NCI-H446 treated with DMSO at 0.1 percent for 48 hours (cell line): ENCODE results near the gene KLRK1.
"Not testable (repeated sequence)": the region's sequence is repeated elsewhere in the genome, so short reads cannot be mapped to it uniquely, and the experiment has no call there.

Experiments
- DNase-seq: peaks from one replicate; lab custom pipeline; 2025; lab: John Stamatoyannopoulos, UW

The KLRK1 gene

DNA sequence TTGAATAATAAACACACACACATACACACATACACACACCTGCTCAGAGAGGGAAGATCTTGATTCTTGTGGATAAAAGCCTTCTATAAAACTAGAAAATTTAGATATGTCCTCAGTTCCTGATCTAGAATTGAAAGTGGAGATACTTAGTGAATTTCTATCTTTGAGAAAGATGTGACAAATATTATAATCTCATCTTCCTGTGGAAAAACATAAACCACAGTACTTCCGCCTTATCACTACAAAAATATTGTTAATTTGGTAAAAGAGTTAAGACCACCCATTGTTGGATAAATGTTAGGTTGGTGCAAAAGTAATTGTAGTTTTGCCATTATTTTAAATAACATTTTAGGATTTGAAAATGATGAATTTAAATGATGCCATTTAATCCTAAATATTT, at the start of gene KLRK1:
Gene KLRK1 (minus strand): TSS at position 138 of the 400 bp plus-strand sequence. CDS start 1,231 bp downstream, outside the sequence.
- DNase-seq: no peak

DNA sequence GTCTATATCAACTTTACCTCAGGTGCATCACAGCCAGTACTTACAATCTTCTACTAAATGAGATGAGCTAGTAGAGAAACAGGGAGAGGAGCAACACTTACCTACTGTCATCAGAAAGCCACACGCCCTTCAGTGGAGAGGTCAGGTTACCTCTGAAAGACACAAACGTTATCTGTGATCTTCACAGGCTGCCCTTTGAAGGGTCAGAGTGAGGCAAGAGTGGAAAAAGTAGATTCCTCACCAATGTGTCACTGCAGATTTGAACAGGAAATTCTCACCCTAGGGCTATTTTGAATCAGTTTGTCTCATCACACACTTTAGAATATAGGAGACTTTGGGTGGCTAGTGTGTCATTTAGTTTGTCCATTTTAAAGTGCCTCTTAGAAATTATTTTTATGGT, 47.8 kb upstream of the KLRK1 start:
- DNase-seq: not testable (repeated sequence)

DNA sequence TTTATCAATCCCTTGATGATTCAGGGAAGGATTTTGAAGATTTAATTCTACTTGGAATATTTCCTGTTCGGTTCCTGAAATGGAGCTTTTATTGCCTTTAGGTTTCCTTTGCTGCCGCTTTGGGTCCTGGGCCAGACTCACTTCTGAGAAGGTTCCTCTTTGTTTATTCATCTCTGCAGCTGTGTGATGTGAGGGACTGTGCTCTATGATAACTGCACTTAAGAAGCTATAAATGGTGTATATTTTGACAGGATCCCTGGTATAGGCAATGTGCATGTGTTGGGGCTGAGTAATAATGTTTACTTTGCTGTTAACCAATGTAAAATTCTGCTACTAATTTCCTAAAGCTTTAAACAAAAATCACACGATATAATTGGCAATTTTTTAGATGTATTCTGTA, 46.0 kb upstream of the KLRK1 start, which contains the start of gene KLRC2:
Gene KLRC2 (minus strand): TSS at position 195 of the 400 bp plus-strand sequence. CDS start 24 bp downstream, at position 171.
- DNase-seq: not testable (repeated sequence)

DNA sequence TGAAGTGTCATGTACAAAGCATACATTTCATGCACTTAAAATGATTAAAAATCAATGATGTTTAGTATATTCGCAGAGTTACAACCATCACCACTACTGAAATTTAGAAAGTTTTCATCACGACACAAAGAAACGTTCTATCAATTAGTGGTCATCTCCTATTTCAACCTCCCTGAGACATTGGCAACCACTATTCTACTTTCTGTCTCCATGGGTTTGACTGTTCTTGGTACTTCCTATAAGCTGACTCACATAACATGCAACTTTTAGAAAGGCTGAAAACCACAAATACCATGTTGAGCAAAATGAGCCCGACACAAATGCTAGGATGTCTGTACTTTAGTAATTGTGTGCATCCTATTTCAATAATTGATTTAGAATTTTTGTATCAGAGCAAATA, 40.8 kb upstream of the KLRK1 start:
- not testable (repeated sequence) for DNase-seq

DNA sequence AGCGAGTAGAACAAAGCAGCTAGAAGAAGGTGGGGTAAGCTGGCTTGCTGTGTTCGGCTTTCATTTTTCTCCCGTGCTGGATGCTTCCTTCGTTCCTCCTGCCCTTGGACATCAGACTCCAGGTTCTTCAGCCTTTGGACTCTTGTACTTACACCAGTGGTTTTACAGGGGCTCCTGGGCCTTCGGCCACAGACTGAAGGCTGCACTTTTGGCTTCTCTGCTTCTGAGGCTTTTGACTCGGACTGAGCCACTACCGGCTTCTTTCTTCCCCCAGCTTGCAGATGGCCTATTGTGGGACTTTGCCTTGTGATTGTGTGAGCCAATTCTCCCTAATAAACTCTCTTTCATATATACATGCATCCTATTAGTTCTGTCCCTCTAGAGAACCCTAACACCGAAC, 36.1 kb upstream of the KLRK1 start:
- DNase-seq: not testable (repeated sequence)

DNA sequence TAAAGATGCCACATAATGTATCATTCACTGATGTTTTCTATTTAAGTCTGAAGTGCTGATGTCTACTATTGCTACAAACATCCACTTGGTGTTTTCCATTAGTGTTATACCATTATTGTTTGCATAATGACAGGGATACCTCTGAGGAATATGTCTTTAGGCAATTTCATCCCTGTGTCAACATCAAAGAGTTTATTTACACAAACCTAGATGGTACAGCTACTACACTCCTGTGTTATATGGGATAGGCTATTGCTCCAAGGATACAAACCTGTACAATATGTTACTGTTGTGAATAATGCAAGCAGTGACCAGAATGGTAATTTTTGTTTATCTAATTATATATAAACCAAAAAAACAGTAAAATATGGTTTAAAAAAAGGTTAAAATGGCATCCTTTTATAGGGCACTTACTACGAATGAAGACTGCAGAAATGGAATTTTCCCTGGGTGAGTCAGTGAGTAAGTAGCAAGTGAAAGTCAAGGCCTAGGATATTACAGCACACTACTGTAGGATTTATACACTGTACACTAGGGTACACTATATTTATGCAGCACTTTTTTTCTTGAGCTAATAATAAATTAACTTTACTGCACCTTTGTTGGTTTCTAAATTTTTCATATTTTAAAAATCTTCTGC, 34.5 kb upstream of the KLRK1 start:
- DNase-seq: not testable (repeated sequence)

DNA sequence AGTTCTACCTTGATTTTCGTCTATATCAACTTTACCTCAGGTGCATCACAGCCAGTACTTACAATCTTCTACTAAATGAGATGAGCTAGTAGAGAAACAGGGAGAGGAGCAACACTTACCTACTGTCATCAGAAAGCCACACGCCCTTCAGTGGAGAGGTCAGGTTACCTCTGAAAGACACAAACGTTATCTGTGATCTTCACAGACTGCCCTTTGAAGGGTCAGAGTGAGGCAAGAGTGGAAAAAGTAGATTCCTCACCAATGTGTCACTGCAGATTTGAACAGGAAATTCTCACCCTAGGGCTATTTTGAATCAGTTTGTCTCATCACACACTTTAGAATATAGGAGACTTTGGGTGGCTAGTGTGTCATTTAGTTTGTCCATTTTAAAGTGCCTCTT, 32.3 kb upstream of the KLRK1 start:
- DNase-seq: not testable (repeated sequence)

DNA sequence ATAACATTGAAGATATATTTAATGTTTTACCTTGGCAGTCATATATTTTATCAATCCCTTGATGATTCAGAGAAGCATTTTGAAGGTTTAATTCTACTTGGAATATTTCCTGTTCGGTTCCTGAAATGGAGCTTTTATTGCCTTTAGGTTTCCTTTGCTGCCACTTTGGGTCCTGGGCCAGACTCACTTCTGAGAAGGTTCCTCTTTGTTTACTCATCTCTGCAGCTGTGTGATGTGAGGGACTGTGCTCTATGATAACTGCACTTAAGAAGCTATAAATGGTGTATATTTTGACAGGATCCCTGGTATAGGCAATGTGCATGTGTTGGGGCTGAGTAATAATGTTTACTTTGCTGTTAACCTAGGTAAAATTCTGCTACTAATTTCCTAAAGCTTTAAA, 30.5 kb upstream of the KLRK1 start, which contains the start of gene KLRC3:
Gene KLRC3 (minus strand): TSS at position 262 of the 400 bp plus-strand sequence. CDS start 45 bp downstream, at position 217.
- not testable (repeated sequence) for DNase-seq

DNA sequence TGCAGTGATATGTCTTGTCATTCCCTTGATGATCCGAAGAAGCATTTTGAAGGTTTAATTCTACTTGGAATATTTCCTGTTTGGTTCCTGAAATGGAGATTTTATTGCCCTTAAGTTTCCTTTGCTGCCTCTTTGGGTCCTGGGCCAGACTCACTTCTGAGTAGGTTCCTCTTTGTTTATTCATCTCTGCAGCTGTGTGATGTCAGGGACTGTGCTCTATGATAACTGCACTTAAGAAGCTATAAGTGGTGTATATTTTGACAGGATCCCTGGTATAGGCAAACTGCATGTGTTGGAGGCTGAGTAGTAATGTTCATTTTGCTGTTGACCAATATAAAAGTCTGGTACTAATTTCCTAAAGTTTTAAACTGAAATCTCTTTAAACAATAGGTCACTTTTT, 19.6 kb upstream of the KLRK1 start, which contains the start of gene KLRC4:
Gene KLRC4 (minus strand): TSS at position 366 of the 400 bp plus-strand sequence. CDS start 182 bp downstream, at position 184.
- DNase-seq: no peak

DNA sequence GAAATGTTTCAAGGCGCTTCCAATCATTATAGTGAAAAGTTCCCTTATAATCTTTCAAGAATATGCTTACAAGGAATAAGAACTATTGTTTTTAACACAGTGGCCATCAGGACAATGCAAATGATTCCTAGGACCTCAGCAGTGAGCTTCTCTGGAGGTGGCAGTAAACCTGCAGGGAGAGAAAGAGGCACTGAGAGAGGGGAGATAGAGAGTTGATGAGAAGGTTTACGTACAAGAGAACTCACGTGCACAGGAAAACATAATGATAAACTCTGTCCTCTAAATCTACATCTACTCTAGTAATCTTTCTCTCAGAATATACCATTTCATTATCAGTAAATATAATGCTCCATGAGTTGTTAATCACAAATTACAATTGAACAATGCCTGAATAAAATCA, 19.0 kb upstream of the KLRK1 start:
- no peak for DNase-seq

DNA sequence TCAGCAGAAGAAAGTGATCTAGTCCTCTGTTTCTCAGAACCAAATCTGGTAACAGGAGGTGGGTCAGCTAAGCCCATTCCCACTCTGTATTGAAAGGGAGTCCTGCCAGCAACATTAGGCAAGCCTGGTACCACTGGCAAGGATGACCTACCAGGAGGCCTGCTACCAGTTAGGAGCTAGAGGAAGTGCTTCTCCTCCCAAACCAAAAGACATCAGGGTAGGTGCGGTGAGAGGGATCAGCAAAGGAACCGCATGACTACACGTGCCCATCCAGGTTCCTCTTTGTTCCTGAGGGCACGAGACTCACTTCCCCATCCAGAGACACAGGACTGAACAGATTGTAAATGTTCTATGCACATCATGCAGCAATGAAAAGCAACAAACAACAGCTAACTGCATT, 16.9 kb upstream of the KLRK1 start:
- DNase-seq: no peak

DNA sequence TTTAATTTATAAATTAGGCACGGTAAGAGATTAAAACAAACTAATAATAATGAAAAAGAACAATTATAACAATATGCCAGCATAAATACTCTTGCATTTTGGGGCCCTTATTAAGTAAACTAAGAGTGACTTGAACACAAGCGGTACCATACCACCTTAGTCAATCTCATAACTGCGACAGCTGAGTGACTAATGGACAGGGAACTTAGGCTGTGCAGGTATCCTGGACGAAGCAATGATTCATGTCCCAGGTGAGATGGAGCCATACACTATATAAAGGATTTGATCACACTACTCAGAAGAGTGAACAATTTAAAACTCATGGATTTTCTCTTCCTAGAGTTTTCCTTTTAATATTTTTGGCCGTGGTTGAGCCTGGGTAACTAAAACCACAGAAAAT, 15.5 kb upstream of the KLRK1 start:
- DNase-seq: no peak

DNA sequence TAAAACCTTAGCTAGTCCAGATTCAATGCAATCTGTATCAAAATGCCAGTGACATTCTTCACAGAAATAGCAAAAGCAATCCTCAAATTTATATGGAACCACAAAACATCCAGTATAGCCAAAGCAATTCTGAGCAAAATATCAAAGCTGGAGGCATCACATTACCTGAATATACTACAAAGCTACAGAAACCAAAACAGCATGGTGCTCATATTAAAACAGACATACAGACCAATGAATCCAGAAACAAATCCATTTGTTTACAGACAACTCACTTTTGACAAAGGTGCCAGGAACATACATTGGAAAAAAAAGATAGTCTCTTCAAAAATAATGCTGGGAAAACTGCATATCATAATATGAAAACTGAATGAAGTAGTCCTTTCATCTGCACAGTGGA, 15.0 kb upstream of the KLRK1 start:
- DNase-seq: no peak

DNA sequence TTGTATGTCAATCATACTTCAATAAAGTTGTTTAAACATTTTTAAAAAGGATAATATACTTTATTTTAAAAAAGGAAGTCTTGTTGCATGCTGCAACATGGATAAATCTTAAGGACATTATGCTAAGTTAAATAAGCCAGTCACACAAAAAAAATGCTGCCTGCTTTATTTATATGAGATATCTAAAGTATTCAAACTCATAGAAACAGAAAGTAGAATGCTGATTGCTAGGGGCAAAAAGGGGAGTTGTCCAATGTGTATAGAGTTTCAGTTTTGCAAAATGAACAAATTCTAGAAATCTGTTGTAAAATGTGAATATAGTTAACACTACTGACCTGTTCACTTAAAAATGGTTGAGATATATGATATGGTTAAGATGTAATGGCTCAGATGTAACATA, 11.0 kb upstream of the KLRK1 start:
- no peak for DNase-seq

DNA sequence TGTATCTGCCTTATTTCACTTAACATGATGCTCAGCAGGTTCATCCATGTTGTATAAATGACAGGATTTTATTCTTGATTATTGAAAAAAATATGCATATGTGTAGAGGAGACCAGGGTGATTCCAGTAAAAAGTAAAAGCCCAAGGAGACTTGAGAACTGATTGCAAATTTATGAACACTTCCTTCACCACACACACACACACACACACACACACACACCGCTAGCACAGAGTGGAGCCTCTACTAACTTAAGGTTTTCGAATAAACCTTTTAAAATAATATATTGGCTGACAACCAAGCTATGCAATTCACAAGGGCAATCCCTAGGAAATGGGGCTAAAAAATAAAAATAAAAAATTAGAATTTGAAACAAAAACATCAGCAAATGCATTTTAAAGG, 8.3 kb upstream of the KLRK1 start:
- DNase-seq: no peak

DNA sequence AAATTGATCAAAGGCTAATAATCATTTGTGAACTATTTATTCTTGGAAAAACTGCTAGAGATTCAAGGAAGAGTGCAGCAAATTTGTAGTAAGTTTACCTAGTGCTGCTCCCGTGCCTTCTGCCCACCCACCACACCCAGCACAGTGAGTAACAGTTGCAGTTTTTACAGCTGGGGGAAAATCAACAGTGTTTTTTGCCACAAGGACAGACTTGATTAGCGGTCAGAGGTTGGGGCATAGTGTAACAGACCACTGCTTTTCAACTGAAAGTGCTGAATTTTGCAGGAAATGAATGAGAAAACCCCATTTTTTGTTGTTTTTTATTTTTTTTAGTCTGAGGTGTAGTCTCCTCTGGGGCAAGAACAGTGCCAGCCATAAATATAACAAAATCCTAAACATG, 7.5 kb upstream of the KLRK1 start:
- no peak for DNase-seq

DNA sequence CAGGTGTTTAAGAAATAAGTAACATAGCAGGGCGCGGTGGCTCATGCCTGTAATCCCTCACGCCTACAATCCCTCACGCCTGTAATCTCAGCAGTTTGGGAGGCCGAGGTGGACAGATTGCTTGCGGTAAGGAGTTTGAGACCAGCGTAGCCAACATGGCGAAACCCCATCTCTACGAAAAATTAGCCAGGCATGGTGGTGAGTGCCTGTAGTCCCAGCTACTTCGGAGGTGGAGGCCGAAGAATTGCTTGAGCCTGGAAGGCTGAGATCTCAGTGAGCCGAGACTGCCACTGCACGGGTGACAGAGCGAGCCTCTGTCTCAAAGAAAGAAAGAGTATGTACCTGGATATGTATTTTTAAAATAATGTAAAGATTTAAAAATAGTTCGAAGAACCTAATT, 6.3 kb upstream of the KLRK1 start:
- not testable (repeated sequence) for DNase-seq

DNA sequence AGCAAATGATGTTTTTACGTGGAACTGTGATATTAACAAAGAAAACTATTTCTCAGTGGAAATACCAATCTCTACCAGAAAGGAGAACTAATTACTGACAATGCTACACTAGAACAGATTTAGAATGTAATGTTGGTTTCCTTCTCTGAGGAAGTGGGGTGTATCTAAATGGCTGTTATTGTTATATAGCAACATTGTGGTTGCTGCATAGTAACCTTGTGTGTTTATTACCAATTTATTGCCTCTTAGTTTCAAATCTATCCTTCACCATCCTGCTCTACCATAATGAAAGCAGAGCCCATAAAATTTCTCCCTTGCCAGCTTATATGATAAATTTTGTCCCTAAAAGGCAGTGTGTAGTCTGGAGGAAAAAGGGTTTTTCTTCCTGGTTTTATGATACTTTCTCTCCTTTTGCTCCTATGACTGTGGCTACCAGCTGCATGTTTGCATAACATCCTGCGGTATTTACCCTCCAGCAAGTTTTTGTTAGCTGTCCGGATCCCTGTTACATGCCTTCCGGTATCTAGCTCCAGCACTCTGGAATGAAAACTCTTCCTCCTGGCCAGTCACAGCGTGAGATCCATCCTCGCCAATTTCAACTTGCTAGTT, 5.7 kb upstream of the KLRK1 start:
- DNase-seq: no peak

DNA sequence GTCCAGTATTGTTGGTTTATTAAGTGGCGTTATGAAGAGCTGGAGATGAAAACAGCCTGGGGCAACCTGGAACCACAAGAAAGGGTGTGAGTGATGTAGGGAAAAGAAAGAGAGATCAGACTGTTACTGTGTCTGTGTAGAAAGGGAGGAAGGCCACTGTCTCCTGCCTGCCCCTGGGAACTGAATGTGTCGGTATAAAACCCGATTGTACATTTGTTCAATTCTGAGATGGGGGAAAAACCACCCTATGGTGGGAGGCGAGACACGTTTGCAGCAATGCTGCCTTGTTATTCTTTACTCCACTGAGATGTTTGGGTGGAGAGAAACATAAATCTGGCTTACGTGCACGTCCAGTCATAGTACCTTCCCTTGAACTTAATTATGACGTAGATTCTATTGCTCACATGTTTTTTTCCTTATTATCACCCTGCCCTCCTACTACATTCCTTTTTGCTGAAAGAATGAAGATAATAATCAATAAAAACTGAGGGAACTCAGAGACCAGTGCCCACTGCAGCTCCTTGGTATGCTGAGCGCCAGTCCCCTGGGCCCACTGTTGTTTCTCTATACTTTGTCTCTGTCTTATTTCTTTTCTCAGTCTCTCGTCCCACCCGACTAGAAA, 4.8 kb upstream of the KLRK1 start:
- not testable (repeated sequence) for DNase-seq

DNA sequence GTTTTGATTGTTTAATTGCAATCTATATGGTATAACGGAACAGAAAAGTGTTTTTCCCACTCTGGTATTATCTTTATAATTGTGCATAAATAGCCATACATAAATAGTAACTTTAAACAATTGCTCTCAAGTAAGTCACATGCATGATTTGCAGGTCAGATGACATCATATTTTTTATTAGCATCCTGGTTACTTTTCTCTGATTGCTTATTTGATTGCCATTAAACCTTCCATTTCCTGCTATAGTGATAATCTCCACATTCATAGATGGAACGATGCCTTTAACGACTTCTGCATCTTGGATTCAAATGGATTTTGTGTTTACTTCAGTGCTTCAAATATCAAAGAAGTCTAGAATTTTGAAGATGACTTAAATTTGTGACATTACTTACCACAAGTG, 3.5 kb upstream of the KLRK1 start:
- no peak for DNase-seq

DNA sequence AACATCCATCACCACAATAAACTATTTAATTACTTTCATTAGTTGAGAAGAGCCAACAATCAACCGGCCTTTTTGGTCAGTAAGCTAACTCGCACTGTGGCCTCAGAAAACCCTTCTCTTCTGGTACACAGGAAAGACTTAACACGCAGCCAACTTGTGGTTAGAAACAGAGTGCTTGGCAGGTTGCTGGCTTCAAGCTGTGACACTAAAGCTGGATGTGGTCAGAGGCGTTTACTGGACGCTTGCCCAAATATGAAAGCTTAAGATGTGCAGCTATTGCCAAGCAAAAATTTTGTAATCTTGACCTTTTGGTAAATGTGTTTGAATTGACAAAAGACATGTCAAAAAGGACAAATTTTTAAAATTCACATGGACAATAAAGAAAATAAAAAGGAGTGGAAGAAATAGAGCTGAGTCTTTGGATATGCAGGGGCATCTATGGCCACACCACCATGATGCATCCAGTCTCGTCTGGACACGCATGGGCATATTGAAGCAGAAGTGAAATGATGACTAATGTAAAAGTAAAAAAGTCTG, 2.6 kb upstream of the KLRK1 start:
- DNase-seq: peak; percentile 7

DNA sequence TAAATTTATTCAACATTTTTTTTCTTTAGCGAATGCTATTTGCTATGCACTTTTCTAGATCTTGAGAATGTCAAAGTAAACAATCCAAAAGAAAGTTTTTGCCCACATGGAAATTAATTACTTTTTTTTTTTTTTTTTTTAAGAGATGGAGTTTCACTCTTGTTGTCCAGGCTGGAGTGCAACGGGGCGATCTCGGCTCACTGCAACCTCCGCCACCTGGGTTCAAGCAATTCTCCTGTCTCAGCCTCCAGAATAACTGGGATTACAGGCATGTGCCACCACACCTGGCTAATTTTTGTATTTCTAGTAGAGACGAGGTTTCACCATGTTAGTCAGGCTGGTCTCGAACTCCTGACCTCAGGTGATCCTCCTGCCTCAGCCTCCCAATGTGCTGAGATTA, 1.1 kb upstream of the KLRK1 start:
- DNase-seq: not testable (repeated sequence)
